Breast epithelium (tissue), 3 donors: Measurements from ENCODE around the gene TNFRSF6B.

ENCODE experiments used
- POLR2A ChIP-seq: fragments of 450-650 bp; IDR thresholded peaks from one replicate; pipeline ENCODE4 v1.6.1; 2016; ENCODE audit warnings: antibody characterized with exemption, mild to moderate bottlenecking, moderate library complexity
- TF ChIP-seq, protein P1 (sequence below), 3 donors: fragments of 450-650 bp; IDR thresholded peaks; one replicate each; pipeline ENCODE4 v1.5.1; 2016 to 2017; ENCODE audit warnings: antibody characterized with exemption in 3 of 3, mild to moderate bottlenecking in 3 of 3, moderate library complexity in 3 of 3

DNA sequence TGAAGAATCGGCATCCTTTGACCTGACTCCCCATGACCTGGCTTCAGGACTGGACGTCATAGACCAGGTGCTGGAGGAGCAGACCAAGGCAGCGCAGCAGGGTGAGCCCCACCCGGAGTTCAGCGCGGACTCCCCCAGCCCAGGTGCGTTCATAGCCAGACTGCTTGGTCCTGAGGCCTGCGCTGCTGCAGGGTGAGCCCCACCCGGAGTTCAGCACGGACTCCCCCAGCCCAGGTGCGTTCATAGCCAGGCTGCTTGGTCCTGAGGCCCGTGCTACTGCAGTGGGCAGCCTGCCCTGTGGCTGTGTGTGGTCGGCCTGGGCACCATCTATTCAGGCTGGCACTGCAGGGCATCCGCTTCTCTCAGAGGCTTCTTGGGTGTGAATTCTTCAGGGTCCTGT, 22.5 kb upstream of the TNFRSF6B start:
- no peak for TF ChIP-seq POLR2A
- TF ChIP-seq, protein P1, sequence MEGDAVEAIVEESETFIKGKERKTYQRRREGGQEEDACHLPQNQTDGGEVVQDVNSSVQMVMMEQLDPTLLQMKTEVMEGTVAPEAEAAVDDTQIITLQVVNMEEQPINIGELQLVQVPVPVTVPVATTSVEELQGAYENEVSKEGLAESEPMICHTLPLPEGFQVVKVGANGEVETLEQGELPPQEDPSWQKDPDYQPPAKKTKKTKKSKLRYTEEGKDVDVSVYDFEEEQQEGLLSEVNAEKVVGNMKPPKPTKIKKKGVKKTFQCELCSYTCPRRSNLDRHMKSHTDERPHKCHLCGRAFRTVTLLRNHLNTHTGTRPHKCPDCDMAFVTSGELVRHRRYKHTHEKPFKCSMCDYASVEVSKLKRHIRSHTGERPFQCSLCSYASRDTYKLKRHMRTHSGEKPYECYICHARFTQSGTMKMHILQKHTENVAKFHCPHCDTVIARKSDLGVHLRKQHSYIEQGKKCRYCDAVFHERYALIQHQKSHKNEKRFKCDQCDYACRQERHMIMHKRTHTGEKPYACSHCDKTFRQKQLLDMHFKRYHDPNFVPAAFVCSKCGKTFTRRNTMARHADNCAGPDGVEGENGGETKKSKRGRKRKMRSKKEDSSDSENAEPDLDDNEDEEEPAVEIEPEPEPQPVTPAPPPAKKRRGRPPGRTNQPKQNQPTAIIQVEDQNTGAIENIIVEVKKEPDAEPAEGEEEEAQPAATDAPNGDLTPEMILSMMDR (IDR thresholded peaks at IDR 0.05) = no peak
